ENCODE measurements around the gene KCNN2. TPM values are rescaled to one million over a fixed set of nuclear protein-coding genes. Genes with fewer than 3 reads are reported as not detected.

The KCNN2 gene
- total RNA-seq, 2 donors from 2014 or later = 4.6 to 9.6 TPM

- TF ChIP-seq, protein P1, sequence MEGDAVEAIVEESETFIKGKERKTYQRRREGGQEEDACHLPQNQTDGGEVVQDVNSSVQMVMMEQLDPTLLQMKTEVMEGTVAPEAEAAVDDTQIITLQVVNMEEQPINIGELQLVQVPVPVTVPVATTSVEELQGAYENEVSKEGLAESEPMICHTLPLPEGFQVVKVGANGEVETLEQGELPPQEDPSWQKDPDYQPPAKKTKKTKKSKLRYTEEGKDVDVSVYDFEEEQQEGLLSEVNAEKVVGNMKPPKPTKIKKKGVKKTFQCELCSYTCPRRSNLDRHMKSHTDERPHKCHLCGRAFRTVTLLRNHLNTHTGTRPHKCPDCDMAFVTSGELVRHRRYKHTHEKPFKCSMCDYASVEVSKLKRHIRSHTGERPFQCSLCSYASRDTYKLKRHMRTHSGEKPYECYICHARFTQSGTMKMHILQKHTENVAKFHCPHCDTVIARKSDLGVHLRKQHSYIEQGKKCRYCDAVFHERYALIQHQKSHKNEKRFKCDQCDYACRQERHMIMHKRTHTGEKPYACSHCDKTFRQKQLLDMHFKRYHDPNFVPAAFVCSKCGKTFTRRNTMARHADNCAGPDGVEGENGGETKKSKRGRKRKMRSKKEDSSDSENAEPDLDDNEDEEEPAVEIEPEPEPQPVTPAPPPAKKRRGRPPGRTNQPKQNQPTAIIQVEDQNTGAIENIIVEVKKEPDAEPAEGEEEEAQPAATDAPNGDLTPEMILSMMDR (IDR thresholded peaks at IDR 0.05) = peak in 6 of 7 experiments; percentile 24 to 55 (median 33)
- TF ChIP-seq POLR2A (IDR thresholded peaks at IDR 0.05) = no peak
Measured at GRCh38 chr5:114360816-114361723, 800 bp upstream of the KCNN2 start.

GRCh38 chr5:114362197-114362976 is 517 bp downstream of the KCNN2 start:
- Histone ChIP-seq H3K4me1 (peaks cover 23% of the 10 kb centered on the region), H3K36me3 (replicated peaks in 1 of 2; ENCODE audit: insufficient read depth in 1 of 2, low read depth in 2 of 2) (no peaks in the 10 kb centered on the region), H3K4me3 (peak overlapping the region; percentile 55 to 81), H3K27me3 (no peaks in the 10 kb centered on the region), H3K27ac (peak overlapping the region; percentile 69 to 90 (median 87)), H3K9me3 (no peaks in the 10 kb centered on the region)
- ATAC-seq (peak; percentile 58), DNase-seq (no peak)
- intact Hi-C loops (cut with DNase I) = no loop called here
- peak; percentile 16 to 56 (median 55) for TF ChIP-seq POLR2A (IDR thresholded peaks at IDR 0.05)
- TF ChIP-seq, protein P1 (IDR thresholded peaks at IDR 0.05) = peak in 2 of 7 experiments; percentile 6 to 16
- 0 to 1% methylated on average over 18 to 65 of the region's 87 CpGs for WGBS, 2 donors

More at GRCh38 chr5:114360816-114361723, 800 bp upstream of the KCNN2 start:
- Histone ChIP-seq H3K27ac (peak overlapping the region; percentile 69 to 90 (median 87)), H3K4me1 (peaks cover 23% of the 10 kb centered on the region), H3K4me3 (peak overlapping the region; percentile 55 to 81), H3K27me3 (no peaks in the 10 kb centered on the region), H3K9me3 (no peaks in the 10 kb centered on the region), H3K36me3 (replicated peaks in 1 of 2; ENCODE audit: insufficient read depth in 1 of 2, low read depth in 2 of 2) (no peaks in the 10 kb centered on the region)
- 0% methylated on average over 18 to 68 of the region's 78 CpGs for WGBS, 2 donors
- ATAC-seq (peak; percentile 15), DNase-seq (peak; percentile 56 to 71 (median 59))
- intact Hi-C loops (cut with DNase I) = no loop called here

DNA sequence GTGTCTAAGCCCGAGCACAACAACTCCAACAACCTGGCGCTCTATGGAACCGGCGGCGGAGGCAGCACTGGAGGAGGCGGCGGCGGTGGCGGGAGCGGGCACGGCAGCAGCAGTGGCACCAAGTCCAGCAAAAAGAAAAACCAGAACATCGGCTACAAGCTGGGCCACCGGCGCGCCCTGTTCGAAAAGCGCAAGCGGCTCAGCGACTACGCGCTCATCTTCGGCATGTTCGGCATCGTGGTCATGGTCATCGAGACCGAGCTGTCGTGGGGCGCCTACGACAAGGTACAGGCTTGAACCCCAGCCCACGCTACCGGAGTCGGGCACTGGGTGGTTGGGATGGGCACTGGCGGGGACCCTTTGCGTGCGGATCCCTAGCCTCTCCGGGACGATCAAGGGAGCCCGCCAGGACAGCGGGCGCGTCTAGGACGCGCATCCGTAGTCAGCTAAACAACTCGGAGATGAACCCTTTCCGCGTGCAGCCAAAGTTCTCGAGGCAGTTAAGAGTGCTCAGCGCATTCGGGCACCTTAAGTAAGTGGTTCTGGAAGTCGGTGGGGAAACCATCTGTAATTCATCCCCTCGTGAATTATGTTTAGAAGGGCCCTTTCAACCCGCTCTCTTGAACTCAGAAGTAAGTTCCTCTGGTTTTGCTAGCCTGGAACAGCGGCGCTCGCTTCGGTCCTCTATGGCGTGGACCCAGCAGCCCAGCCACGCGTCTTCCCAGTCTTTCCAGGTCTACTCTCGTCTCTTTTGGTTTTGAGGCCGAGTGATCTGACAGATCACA is 1.3 kb downstream of the KCNN2 start:
- Histone ChIP-seq H3K36me3 (replicated peaks in 1 of 2; ENCODE audit: insufficient read depth in 1 of 2, low read depth in 2 of 2) (no peaks in the 10 kb centered on the region), H3K4me1 (peaks cover 23% of the 10 kb centered on the region), H3K27me3 (no peaks in the 10 kb centered on the region), H3K27ac (peak overlapping the region; percentile 69 to 90 (median 87)), H3K9me3 (no peaks in the 10 kb centered on the region), H3K4me3 (peak overlapping the region; percentile 40 to 81)
- ATAC-seq = peak; percentile 1
- peak; percentile 4 to 40 (median 16) for DNase-seq
- TF ChIP-seq POLR2A (IDR thresholded peaks at IDR 0.05) = no peak
- 1 to 2% methylated on average over 55 to 61 of the region's 62 CpGs for WGBS, 2 donors
- intact Hi-C loops (cut with DNase I) = no loop called here

DNA sequence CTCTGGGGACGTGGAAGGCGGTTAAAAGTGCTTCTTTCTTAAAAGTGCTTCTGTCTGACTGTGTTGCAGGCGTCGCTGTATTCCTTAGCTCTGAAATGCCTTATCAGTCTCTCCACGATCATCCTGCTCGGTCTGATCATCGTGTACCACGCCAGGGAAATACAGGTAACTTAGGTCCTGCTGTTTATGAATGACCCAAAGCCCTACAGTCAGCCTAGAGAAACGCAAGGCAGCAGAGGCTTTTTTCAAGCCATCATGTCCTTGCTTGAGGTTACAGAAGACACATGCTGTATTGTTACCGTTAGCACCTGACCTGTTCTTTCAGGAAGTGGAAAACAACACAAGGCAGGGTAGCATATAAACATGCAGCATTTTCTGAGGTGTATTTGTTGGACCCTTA is 2.0 kb downstream of the KCNN2 start:
- H3K27me3 ChIP-seq = no peaks in the 10 kb centered on the region
- TF ChIP-seq POLR2A (IDR thresholded peaks at IDR 0.05) = no peak
- TF ChIP-seq, protein P1 (IDR thresholded peaks at IDR 0.05) = peak in 1 of 7 experiments; percentile 11
- intact Hi-C loops (cut with DNase I) = no loop called here

More for the DNA sequence above, 2.0 kb downstream of the KCNN2 start:
- no peak overlapping the region for H3K27ac ChIP-seq
- WGBS, 2 donors = 3 to 4% methylated on average over 10 of the region's 10 CpGs
- peaks cover 23% of the 10 kb centered on the region for H3K4me1 ChIP-seq
- ATAC-seq (no peak), DNase-seq (peak in 1 of 4 donors; percentile 4)
- no peaks in the 10 kb centered on the region for H3K9me3 ChIP-seq
- no peaks in the 10 kb centered on the region for H3K36me3 ChIP-seq (replicated peaks in 1 of 2; ENCODE audit: insufficient read depth in 1 of 2, low read depth in 2 of 2)
- peak overlapping the region in 1 of 2 donors; percentile 81 for H3K4me3 ChIP-seq
